ENCODE measurements around the gene CLCN1. TPM values are rescaled to one million over a fixed set of nuclear protein-coding genes. Genes with fewer than 3 reads are reported as not detected.
A peak's percentile ranks its signal among the peaks of the same experiment; 100 is the strongest.

CLCN1 gene
- total and polyA plus RNA-seq, 12 donors = under 0.01 to 0.32 (median 0.12) TPM; not detected in 8

DNA sequence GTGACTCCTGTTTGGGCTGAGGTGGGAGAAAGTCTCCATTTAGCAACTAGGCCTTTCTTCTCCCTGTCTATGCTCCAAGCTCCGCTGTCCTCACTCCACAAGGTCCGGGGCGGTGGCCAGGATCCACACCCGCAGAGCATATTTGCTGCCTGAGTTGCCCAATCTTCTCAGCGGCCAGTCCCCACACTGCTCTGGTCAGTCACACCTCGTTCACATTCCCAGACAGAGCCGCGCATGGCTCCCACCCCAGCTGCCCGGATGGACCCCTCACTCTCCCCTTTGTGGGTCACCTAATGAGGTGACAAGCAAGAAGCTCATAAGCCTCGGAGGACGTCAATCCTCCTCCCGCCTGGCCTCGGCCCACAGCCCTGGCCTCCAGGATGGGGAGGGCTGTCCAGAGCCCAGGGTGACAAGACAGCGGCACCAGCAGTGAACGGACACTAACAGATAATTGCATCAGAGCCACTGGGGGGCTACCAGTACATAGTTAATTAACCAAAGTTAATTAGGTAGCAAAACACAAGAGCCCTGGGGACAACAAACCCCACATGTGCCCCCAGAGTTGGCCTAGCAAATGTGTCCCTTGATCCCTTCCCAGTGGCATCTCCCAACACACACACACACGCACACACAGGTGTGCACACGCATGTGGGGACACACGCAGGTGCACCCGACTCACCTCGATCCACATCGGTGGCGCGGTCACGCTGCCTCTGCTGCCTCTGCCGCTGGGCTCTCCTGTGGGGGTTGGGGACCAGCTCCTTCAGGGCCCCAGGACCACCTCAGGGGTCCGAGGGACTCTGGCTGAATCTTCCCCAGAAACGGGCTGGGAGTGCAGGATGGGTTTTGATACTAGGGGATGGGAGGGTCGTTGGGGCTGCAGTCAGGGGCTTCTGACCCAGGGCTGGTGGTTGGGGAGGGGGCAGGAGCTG is 81.0 kb downstream of the CLCN1 start:
- peak in 1 of 7 donors; percentile 42 for DNase-seq
- TF ChIP-seq, protein P1, sequence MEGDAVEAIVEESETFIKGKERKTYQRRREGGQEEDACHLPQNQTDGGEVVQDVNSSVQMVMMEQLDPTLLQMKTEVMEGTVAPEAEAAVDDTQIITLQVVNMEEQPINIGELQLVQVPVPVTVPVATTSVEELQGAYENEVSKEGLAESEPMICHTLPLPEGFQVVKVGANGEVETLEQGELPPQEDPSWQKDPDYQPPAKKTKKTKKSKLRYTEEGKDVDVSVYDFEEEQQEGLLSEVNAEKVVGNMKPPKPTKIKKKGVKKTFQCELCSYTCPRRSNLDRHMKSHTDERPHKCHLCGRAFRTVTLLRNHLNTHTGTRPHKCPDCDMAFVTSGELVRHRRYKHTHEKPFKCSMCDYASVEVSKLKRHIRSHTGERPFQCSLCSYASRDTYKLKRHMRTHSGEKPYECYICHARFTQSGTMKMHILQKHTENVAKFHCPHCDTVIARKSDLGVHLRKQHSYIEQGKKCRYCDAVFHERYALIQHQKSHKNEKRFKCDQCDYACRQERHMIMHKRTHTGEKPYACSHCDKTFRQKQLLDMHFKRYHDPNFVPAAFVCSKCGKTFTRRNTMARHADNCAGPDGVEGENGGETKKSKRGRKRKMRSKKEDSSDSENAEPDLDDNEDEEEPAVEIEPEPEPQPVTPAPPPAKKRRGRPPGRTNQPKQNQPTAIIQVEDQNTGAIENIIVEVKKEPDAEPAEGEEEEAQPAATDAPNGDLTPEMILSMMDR (IDR thresholded peaks at IDR 0.05) = no peak
- no peak for TF ChIP-seq POLR2A (IDR thresholded peaks at IDR 0.05)
- Histone ChIP-seq H3K27ac (no peak overlapping the region), H3K36me3 (replicated peaks in 1 of 2) (no peaks in the 10 kb centered on the region), H3K4me3 (no peak overlapping the region), H3K27me3 (no peaks in the 10 kb centered on the region), H3K4me1 (replicated peaks in 1 of 2) (peaks cover 11 to 20% of the 10 kb centered on the region in 2 donors), H3K9me3 (replicated peaks in 1 of 3) (no peaks in the 10 kb centered on the region)
- intact Hi-C loops (cut with DNase I) = no loop called here
- 86 to 92% (median 87%) methylated on average over 21 to 28 of the region's 28 CpGs for WGBS, 4 donors

DNA sequence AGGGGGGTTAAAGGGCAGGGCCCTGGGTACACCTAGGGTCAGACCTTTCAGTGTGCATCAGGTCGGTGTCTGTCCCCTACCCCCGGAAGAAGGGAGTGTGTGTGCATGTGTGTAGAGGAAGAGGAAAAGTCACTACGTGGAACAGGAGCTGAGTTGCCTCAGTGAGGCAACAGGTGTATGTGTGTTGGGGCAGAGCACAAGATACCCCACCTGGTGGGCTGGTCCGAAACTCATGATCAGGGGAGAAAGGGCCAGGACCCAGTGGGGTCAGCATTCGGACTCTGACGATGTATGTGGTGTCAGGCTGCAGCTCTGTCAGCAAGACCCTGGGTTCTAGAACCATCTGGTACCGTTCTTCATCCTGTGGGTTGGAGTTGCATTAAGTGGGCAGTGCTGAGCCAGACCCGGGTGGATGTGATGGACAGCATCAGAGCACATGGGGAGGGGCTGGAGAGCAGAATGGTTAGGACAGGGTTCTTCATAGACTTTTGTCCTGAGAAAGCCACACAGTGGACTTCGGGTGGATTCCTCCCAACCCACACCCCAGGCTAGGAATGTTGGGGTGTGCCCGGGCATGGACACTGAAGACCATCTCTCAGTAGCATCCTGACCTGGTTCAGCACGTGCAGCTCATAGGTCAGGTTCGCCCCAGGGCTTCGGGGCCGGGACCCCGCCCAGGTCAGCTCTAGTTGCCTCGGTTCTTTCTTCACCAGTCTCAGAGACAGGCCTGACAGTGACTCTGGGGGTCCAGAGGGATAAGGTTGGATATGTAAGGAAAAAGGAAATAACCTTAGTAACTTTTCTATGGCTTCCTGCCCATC is 82.0 kb downstream of the CLCN1 start:
- Histone ChIP-seq H3K9me3 (replicated peaks in 1 of 3) (no peaks in the 10 kb centered on the region), H3K27me3 (no peaks in the 10 kb centered on the region), H3K4me1 (replicated peaks in 1 of 2) (peaks cover 11 to 16% of the 10 kb centered on the region in 2 donors), H3K4me3 (no peak overlapping the region), H3K27ac (no peak overlapping the region), H3K36me3 (replicated peaks in 1 of 2) (no peaks in the 10 kb centered on the region)
- intact Hi-C loops (cut with DNase I) = no loop called here
- 87 to 90% (median 89%) methylated on average over 13 to 16 of the region's 16 CpGs for WGBS, 4 donors
- DNase-seq = peak in 1 of 7 donors; percentile 42
- TF ChIP-seq POLR2A (IDR thresholded peaks at IDR 0.05) = no peak
- TF ChIP-seq, protein P1 (IDR thresholded peaks at IDR 0.05) = no peak

DNA sequence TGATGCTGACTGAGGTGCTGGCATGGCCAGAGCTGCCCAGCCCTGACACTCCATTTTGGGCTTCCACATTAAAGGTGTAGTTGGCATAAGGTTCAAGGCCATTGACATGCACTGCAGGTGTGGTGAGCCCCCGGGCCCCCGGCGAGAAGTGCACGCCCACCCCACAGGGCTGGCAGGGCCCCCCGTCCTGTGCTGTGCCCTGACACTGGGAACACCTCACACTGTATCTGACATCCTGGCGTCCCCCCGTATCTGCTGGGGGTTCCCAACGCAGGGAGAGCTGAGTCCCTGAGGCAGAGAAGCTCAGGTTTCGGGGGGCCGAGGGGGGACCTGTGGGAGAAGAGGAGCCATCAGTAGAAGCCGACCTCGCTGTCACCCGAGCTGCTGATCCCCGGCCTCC is 82.7 kb downstream of the CLCN1 start:
- Histone ChIP-seq H3K27me3 (no peaks in the 10 kb centered on the region), H3K4me1 (replicated peaks in 1 of 2) (peaks cover 11 to 12% of the 10 kb centered on the region in 2 donors), H3K36me3 (replicated peaks in 1 of 2) (no peaks in the 10 kb centered on the region), H3K27ac (no peak overlapping the region), H3K4me3 (no peak overlapping the region), H3K9me3 (replicated peaks in 1 of 3) (no peaks in the 10 kb centered on the region)
- DNase-seq = peak in 1 of 7 donors; percentile 24
- WGBS, 4 donors = 85 to 92% (median 90%) methylated on average over 7 to 14 of the region's 14 CpGs
- intact Hi-C loops (cut with DNase I) = no loop called here
- TF ChIP-seq POLR2A (IDR thresholded peaks at IDR 0.05) = no peak
- TF ChIP-seq, protein P1 (IDR thresholded peaks at IDR 0.05) = no peak

- Histone ChIP-seq H3K36me3 (replicated peaks in 1 of 2) (no peaks in the 10 kb centered on the region), H3K9me3 (replicated peaks in 1 of 3) (no peaks in the 10 kb centered on the region), H3K4me3 (no peak overlapping the region), H3K27ac (no peak overlapping the region), H3K27me3 (no peaks in the 10 kb centered on the region), H3K4me1 (replicated peaks in 1 of 2) (peaks cover 11 to 12% of the 10 kb centered on the region in 2 donors)
- TF ChIP-seq POLR2A (IDR thresholded peaks at IDR 0.05) = no peak
- TF ChIP-seq, protein P1 (IDR thresholded peaks at IDR 0.05) = no peak
- peak in 1 of 7 donors; percentile 47 for DNase-seq
- WGBS, 4 donors = 86 to 96% (median 91%) methylated on average over 1 to 8 of the region's 8 CpGs
- intact Hi-C loops (cut with DNase I) = no loop called here
These were observed 83.2 kb downstream of the CLCN1 start for GRCh38 chr7:143399151-143399550.
